Stimulated activated memory B cell treated with anti-CD40 and anti-IgM and Interleukin-4, amounts not matched to agents 10 μg/mL and 1 μg/mL and 100 μg/mL, for 72 hours (primary cell): ENCODE measurements around the gene PCDHA1.
"Not testable (repeated sequence)": the region's sequence is repeated elsewhere in the genome, so short reads cannot be mapped to it uniquely, and the experiment has no call there.

Source experiments
- ATAC-seq: fragments of 150-1000 bp; cut with Tn5 transposase; 2 replicates; pipeline ENCODE4 v1.10.0; 2021
- H3K27ac Mint-ChIP-seq: one replicate; pipeline ENCODE4 v1.8.0; 2022; ENCODE audit warnings: mild to moderate bottlenecking, mixed read lengths
- H3K27me3 Mint-ChIP-seq: one replicate; pipeline ENCODE4 v1.8.0; 2022; ENCODE audit warnings: mixed read lengths
- H3K36me3 Mint-ChIP-seq: one replicate; pipeline ENCODE4 v1.8.0; 2022; ENCODE audit warnings: mixed read lengths
- H3K4me1 Mint-ChIP-seq: one replicate; pipeline ENCODE4 v1.8.0; 2022; ENCODE audit warnings: mixed read lengths
- H3K4me3 Mint-ChIP-seq: one replicate; pipeline ENCODE4 v1.8.0; 2022; ENCODE audit warnings: mild to moderate bottlenecking, moderate library complexity, mixed read lengths
- H3K9me3 Mint-ChIP-seq: one replicate; pipeline ENCODE4 v1.8.0; 2022; ENCODE audit warnings: mixed read lengths

PCDHA1 gene

GRCh38 chr5:140829511-140830501 is 43.9 kb downstream of the PCDHA1 start:
- not testable (repeated sequence) for H3K36me3 Mint-ChIP-seq, H3K27ac Mint-ChIP-seq, H3K4me3 Mint-ChIP-seq, ATAC-seq, H3K4me1 Mint-ChIP-seq, H3K9me3 Mint-ChIP-seq
- H3K27me3 Mint-ChIP-seq, result peaks cover 27% of the 10 kb centered on the region

- H3K36me3 Mint-ChIP-seq, result no peaks in the 10 kb centered on the region
- peaks cover 21% of the 10 kb centered on the region for H3K27me3 Mint-ChIP-seq
- H3K4me1 Mint-ChIP-seq, result no peaks in the 10 kb centered on the region
- H3K9me3 Mint-ChIP-seq, result peaks cover 14% of the 10 kb centered on the region
- H3K4me3 Mint-ChIP-seq, result no peak within 1 kb of the TSS
- no peak for ATAC-seq
- H3K27ac Mint-ChIP-seq, result no peak within 1 kb of the TSS
Observed at GRCh38 chr5:140833993-140834392, 48.1 kb downstream of the PCDHA1 start, which contains the start of gene PCDHA7. TSS of gene PCDHA7 (plus strand) at chr5:140834269. CDS start at chr5:140834384, 115 bp downstream.

DNA sequence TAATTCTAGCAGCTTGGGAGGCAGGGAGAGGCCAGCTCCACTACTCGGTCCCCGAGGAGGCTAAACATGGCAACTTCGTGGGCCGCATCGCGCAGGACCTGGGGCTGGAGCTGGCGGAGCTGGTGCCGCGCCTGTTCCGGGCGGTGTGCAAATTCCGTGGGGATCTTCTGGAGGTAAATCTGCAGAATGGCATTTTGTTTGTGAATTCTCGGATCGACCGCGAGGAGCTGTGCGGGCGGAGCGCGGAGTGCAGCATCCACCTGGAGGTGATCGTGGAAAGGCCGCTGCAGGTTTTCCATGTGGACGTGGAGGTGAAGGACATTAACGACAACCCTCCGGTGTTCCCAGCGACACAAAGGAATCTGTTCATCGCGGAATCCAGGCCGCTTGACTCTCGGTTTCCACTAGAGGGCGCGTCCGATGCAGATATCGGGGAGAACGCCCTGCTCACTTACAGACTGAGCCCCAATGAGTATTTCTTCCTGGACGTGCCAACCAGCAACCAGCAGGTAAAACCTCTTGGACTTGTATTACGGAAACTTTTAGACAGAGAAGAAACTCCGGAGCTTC is 48.6 kb downstream of the PCDHA1 start:
- H3K4me1 Mint-ChIP-seq, H3K36me3 Mint-ChIP-seq, ATAC-seq, H3K4me3 Mint-ChIP-seq, H3K27ac Mint-ChIP-seq: not testable (repeated sequence)
- peaks cover 24% of the 10 kb centered on the region for H3K27me3 Mint-ChIP-seq
- H3K9me3 Mint-ChIP-seq, result peaks cover 14% of the 10 kb centered on the region

DNA sequence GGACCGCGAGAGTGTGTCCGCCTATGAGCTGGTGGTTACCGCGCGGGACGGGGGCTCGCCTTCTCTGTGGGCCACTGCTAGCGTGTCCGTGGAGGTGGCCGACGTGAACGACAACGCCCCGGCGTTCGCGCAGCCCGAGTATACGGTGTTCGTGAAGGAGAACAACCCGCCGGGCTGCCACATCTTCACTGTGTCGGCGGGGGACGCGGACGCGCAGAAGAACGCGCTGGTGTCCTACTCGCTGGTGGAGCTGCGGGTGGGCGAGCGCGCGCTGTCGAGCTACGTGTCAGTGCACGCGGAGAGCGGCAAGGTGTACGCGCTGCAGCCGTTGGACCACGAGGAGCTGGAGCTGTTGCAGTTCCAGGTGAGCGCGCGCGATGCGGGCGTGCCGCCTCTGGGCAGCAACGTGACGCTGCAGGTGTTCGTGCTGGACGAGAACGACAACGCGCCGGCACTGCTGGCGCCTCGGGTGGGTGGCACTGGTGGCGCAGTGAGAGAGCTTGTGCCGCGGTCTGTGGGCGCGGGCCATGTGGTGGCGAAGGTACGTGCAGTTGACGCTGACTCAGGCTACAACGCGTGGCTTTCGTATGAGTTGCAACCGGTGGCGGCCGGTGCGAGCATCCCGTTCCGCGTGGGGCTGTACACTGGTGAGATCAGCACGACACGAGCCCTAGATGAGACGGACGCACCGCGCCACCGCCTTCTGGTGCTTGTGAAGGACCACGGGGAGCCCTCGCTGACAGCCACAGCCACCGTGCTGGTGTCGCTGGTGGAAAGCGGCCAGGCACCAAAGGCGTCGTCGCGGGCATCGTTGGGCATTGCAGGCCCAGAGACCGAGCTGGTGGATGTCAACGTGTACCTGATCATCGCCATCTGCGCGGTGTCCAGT is 49.9 kb downstream of the PCDHA1 start:
- Mint-ChIP-seq H3K27me3 (peaks cover 34% of the 10 kb centered on the region), H3K27ac (no peak overlapping the region), H3K36me3 (no peaks in the 10 kb centered on the region), H3K4me3 (no peak overlapping the region), H3K4me1 (no peaks in the 10 kb centered on the region), H3K9me3 (peaks cover 14% of the 10 kb centered on the region)
- ATAC-seq, result no peak

DNA sequence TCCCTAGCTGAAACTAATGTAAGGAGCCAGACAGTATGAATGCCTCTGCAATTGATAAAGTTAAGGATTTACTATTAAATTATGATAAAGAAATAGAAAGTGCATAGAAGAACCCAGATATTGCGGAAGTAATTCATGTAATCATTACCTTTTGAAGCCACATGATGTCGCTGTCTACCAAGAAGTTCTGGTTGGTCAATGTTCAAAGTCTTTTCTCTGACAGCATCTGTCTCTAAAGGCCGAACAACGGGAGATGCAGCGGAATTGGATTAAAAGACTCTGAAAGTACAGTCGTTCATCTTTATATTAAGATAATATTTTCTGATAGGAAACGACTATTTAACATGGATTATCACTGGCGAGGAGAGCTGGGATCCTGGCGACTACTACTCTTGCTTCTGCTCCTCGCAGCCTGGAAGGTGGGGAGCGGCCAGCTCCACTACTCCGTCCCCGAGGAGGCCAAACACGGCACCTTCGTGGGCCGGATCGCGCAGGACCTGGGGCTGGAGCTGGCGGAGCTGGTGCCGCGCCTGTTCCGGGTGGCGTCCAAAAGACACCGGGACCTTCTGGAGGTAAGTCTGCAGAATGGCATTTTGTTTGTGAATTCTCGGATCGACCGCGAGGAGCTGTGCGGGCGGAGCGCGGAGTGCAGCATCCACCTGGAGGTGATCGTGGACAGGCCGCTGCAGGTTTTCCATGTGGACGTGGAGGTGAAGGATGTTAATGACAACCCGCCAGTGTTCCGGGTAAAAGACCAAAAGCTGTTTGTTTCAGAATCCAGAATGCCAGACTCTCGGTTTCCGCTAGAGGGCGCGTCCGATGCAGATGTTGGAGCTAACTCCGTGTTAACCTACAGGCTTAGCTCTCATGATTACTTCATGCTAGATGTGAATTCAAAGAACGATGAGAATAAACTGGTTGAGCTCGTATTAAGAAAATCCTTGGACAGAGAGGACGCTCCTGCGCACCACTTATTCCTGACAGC is 55.3 kb downstream of the PCDHA1 start, which contains the start of gene PCDHA8:
Gene PCDHA8, plus strand, starts transcription at position 210 of the 985 bp plus-strand sequence. Its CDS starts 135 bp downstream, at position 345.
- H3K36me3 Mint-ChIP-seq, result no peaks in the 10 kb centered on the region
- no peak within 1 kb of the TSS for H3K4me3 Mint-ChIP-seq
- peaks cover 3% of the 10 kb centered on the region for H3K9me3 Mint-ChIP-seq
- no peak within 1 kb of the TSS for H3K27ac Mint-ChIP-seq
- peaks cover 26% of the 10 kb centered on the region for H3K27me3 Mint-ChIP-seq
- no peaks in the 10 kb centered on the region for H3K4me1 Mint-ChIP-seq
- no peak for ATAC-seq

- Mint-ChIP-seq H3K4me1 (no peaks in the 10 kb centered on the region), H3K4me3 (no peak overlapping the region)
Observed at GRCh38 chr5:140842798-140843733, 57.1 kb downstream of the PCDHA1 start.

DNA sequence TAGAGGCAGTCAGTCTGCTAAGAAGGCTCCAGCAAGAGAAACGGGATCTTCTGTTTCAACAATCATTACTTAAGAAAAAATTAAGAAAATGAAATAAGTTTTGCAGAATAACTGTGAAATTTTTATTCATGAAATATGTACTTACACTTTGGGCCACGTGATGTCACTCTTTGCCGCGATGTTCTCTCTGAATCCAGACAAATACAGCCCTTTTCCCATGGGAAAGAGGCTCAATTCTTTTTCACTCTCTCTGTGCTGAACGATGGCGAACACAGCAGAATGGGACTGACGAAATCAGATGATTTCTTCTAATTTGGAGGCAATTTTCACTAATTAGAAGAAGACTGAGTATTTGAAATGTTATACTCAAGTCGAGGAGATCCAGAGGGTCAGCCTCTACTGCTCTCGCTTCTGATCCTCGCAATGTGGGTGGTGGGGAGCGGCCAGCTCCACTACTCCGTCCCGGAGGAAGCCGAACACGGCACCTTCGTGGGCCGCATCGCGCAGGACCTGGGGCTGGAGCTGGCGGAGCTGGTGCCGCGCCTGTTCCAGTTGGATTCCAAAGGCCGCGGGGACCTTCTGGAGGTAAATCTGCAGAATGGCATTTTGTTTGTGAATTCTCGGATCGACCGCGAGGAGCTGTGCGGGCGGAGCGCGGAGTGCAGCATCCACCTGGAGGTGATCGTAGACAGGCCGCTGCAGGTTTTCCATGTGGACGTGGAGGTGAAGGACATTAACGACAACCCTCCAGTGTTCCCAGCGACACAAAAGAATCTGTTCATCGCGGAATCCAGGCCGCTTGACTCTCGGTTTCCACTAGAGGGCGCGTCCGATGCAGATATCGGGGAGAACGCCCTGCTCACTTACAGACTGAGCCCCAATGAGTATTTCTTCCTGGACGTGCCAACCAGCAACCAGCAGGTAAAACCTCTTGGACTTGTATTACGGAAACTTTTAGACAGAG is 62.5 kb downstream of the PCDHA1 start, which contains the start of gene PCDHA9:
Gene PCDHA9, plus strand, starts transcription at position 244 of the 964 bp plus-strand sequence. Its CDS starts 114 bp downstream, at position 358.
- H3K4me3 Mint-ChIP-seq, H3K4me1 Mint-ChIP-seq, H3K27ac Mint-ChIP-seq, ATAC-seq, H3K9me3 Mint-ChIP-seq, H3K36me3 Mint-ChIP-seq: not testable (repeated sequence)
- peaks cover 34% of the 10 kb centered on the region for H3K27me3 Mint-ChIP-seq

More at GRCh38 chr5:140842798-140843733, 57.1 kb downstream of the PCDHA1 start:
- Mint-ChIP-seq H3K27ac (no peak overlapping the region), H3K9me3 (no peaks in the 10 kb centered on the region), H3K27me3 (peaks cover 35% of the 10 kb centered on the region), H3K36me3 (no peaks in the 10 kb centered on the region)
- no peak for ATAC-seq

- H3K27me3 Mint-ChIP-seq, result peaks cover 35% of the 10 kb centered on the region
- ATAC-seq, H3K9me3 Mint-ChIP-seq, H3K27ac Mint-ChIP-seq, H3K36me3 Mint-ChIP-seq, H3K4me3 Mint-ChIP-seq, H3K4me1 Mint-ChIP-seq: not testable (repeated sequence)
Observed at GRCh38 chr5:140849831-140850634, 64.1 kb downstream of the PCDHA1 start.

GRCh38 chr5:140855772-140856674 is 70.1 kb downstream of the PCDHA1 start, which contains the start of gene PCDHA10:
TSS of gene PCDHA10 (plus strand) at chr5:140855897. CDS start at chr5:140856049, 152 bp downstream.
- H3K4me1 Mint-ChIP-seq, result no peaks in the 10 kb centered on the region
- no peak within 1 kb of the TSS for H3K4me3 Mint-ChIP-seq
- H3K27me3 Mint-ChIP-seq, result peaks cover 10% of the 10 kb centered on the region
- H3K9me3 Mint-ChIP-seq, result peaks cover 6% of the 10 kb centered on the region
- no peak within 1 kb of the TSS for H3K27ac Mint-ChIP-seq
- no peak for ATAC-seq
- no peaks in the 10 kb centered on the region for H3K36me3 Mint-ChIP-seq

DNA sequence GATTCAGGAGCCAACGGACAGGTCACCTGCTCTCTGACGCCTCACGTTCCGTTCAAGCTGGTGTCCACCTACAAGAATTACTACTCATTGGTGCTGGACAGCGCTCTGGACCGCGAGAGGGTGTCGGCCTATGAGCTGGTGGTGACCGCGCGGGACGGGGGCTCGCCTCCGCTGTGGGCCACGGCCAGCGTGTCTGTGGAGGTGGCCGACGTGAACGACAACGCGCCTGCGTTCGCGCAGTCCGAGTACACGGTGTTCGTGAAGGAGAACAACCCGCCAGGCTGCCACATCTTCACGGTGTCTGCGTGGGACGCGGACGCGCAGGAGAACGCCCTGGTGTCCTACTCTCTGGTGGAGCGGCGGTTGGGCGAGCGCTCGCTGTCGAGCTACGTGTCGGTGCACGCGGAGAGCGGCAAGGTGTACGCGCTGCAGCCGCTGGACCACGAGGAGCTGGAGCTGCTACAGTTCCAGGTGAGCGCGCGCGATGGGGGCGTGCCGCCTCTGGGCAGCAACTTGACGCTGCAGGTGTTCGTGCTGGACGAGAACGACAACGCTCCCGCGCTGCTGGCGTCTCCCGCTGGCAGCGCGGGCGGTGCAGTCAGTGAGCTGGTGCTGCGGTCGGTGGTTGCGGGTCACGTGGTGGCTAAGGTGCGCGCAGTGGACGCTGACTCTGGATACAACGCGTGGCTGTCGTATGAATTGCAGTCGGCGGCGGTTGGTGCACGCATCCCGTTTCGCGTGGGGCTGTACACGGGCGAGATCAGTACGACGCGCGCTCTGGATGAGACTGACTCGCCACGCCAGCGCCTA is 71.4 kb downstream of the PCDHA1 start:
- peaks cover 6% of the 10 kb centered on the region for H3K9me3 Mint-ChIP-seq
- H3K36me3 Mint-ChIP-seq, result no peaks in the 10 kb centered on the region
- H3K4me3 Mint-ChIP-seq, result no peak overlapping the region
- no peak overlapping the region for H3K27ac Mint-ChIP-seq
- peaks cover 10% of the 10 kb centered on the region for H3K27me3 Mint-ChIP-seq
- no peak for ATAC-seq
- no peaks in the 10 kb centered on the region for H3K4me1 Mint-ChIP-seq
